K562 (cell line): ENCODE results near the gene ALDH18A1.

Experiments
- IRF2 ChIP-seq: sonication (generic); formaldehyde crosslinking; IDR thresholded peaks from 2 replicates; pipeline ENCODE4 v1.8.1; 2022; ENCODE audit warnings: mild to moderate bottlenecking, missing genetic modification reagents
- RAD21 ChIP-seq, 2 experiments: fragments of 250-450 bp in 1 of 2; fragments of 450-650 bp in 1 of 2; sonication (Bioruptor Pico) in 1 of 2; formaldehyde crosslinking in 1 of 2; IDR thresholded peaks in 1 of 2; conservative IDR thresholded peaks in 1 of 2; 2 replicates each; pipeline versions ENCODE4 v1.4.0 to v1.8.0; 2020 to 2022; ENCODE audit warnings: mild to moderate bottlenecking in 2 of 2, moderate library complexity in 1 of 2
- RNF2 ChIP-seq: sonication (generic); IDR thresholded peaks from 2 replicates; pipeline ENCODE4 v1.6.1; 2016
- TF ChIP-seq, protein P1 (sequence below): fragments of 450-650 bp; IDR thresholded peaks from 2 replicates; pipeline ENCODE4 v1.6.1; 2016; ENCODE audit warnings: low read depth
- TF ChIP-seq, protein P2 (sequence below), 3 experiments: IDR thresholded peaks in 2 of 3; conservative IDR thresholded peaks in 1 of 3; 2 replicates each; pipeline ENCODE4 v1.5.1; 2011 to 2012; ENCODE audit warnings: low read length in 3 of 3, mild to moderate bottlenecking in 3 of 3, control low read depth in 2 of 3, improper control_type of control experiment in 1 of 3, inconsistent platforms in 1 of 3, low read depth in 1 of 3, mixed read lengths in 1 of 3, moderate library complexity in 1 of 3; ENCODE audit not compliant: insufficient read depth in 2 of 3
- TF ChIP-seq, protein P3 (sequence below), 2 experiments: fragments of 450-650 bp in 1 of 2; IDR thresholded peaks; 2 replicates each; pipeline ENCODE4 v1.6.1; 2011 to 2017; ENCODE audit warnings: low read depth in 2 of 2, antibody characterized with exemption in 1 of 2, borderline replicate concordance in 1 of 2, low read length in 1 of 2, mild to moderate bottlenecking in 1 of 2, mixed read lengths in 1 of 2; ENCODE audit not compliant: control insufficient read depth in 1 of 2
- TF ChIP-seq, protein P4 (sequence below): fragments of 250-450 bp; sonication (Bioruptor Pico); IDR thresholded peaks from 2 replicates; pipeline ENCODE4 v1.4.0; 2020; ENCODE audit warnings: mild to moderate bottlenecking
- TF ChIP-seq, protein P5 (sequence below): IDR thresholded peaks from 3 replicates; pipeline ENCODE4 v1.6.1; 2011; ENCODE audit warnings: borderline replicate concordance, mild to moderate bottlenecking; ENCODE audit not compliant: insufficient read length, insufficient read depth

DNA sequence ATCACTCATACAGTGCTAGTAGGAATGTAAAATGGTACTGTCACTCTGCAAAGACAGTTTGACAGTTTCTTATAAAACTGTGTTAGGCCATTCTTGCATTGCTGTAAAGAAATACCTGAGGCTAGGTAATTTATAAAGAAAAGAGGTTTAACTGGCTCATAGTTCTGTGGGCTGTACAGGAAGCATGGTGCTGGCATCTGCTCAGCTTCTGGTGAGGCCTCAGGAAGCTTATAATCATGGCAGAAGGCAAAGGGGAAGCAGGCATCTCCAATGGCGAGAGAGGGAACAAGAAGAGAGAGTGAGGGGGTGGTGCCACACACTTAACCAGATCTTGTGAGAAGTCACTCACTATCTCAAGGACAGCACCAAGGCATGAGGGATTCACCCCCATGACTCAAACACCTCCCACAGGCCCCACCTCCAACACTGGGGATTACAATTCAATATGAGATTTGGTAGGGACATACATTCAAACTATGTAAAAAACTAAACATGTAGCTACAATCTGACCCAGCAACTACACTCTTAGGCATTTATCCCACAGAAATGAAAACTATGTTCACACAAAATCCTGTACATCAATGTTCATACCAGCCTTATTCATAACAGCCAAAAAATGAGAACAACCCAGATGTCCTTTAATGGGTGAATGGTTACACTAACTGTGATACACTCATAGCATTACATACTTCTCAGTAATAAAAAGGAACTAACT is 5.0 kb downstream of the ALDH18A1 start:
- TF ChIP-seq RNF2, result no peak
- TF ChIP-seq, protein P1, sequence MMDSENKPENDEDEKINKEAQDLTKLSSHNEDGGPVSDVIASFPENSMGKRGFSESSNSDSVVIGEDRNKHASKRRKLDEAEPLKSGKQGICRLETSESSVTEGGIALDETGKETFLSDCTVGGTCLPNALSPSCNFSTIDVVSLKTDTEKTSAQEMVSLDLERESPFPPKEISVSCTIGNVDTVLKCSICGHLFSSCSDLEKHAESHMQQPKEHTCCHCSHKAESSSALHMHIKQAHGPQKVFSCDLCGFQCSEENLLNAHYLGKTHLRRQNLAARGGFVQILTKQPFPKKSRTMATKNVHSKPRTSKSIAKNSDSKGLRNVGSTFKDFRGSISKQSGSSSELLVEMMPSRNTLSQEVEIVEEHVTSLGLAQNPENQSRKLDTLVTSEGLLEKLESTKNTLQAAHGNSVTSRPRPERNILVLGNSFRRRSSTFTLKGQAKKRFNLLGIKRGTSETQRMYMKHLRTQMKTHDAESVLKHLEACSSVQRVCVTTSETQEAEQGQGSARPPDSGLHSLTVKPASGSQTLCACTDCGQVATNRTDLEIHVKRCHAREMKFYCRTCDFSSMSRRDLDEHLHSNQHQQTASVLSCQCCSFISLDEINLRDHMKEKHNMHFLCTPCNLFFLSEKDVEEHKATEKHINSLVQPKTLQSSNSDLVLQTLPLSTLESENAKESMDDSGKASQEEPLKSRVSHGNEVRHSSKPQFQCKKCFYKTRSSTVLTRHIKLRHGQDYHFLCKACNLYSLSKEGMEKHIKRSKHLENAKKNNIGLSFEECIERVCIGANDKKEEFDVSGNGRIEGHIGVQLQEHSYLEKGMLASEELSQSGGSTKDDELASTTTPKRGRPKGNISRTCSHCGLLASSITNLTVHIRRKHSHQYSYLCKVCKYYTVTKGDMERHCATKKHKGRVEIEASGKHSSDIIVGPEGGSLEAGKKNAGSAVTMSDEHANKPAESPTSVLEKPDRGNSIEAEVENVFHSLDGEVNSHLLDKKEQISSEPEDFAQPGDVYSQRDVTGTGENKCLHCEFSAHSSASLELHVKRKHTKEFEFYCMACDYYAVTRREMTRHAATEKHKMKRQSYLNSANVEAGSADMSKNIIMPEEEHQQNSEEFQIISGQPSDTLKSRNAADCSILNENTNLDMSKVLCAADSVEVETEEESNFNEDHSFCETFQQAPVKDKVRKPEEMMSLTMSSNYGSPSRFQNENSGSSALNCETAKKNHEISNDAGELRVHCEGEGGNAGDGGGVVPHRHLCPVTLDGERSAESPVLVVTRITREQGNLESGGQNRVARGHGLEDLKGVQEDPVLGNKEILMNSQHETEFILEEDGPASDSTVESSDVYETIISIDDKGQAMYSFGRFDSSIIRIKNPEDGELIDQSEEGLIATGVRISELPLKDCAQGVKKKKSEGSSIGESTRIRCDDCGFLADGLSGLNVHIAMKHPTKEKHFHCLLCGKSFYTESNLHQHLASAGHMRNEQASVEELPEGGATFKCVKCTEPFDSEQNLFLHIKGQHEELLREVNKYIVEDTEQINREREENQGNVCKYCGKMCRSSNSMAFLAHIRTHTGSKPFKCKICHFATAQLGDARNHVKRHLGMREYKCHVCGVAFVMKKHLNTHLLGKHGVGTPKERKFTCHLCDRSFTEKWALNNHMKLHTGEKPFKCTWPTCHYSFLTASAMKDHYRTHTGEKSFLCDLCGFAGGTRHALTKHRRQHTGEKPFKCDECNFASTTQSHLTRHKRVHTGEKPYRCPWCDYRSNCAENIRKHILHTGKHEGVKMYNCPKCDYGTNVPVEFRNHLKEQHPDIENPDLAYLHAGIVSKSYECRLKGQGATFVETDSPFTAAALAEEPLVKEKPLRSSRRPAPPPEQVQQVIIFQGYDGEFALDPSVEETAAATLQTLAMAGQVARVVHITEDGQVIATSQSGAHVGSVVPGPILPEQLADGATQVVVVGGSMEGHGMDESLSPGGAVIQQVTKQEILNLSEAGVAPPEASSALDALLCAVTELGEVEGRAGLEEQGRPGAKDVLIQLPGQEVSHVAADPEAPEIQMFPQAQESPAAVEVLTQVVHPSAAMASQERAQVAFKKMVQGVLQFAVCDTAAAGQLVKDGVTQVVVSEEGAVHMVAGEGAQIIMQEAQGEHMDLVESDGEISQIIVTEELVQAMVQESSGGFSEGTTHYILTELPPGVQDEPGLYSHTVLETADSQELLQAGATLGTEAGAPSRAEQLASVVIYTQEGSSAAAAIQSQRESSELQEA, result no peak
- TF ChIP-seq, protein P2, sequence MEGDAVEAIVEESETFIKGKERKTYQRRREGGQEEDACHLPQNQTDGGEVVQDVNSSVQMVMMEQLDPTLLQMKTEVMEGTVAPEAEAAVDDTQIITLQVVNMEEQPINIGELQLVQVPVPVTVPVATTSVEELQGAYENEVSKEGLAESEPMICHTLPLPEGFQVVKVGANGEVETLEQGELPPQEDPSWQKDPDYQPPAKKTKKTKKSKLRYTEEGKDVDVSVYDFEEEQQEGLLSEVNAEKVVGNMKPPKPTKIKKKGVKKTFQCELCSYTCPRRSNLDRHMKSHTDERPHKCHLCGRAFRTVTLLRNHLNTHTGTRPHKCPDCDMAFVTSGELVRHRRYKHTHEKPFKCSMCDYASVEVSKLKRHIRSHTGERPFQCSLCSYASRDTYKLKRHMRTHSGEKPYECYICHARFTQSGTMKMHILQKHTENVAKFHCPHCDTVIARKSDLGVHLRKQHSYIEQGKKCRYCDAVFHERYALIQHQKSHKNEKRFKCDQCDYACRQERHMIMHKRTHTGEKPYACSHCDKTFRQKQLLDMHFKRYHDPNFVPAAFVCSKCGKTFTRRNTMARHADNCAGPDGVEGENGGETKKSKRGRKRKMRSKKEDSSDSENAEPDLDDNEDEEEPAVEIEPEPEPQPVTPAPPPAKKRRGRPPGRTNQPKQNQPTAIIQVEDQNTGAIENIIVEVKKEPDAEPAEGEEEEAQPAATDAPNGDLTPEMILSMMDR (IDR thresholded peaks at IDR 0.05 in 2 of 3, conservative IDR thresholded peaks at IDR 0.05 in 1 of 3; ENCODE audit: insufficient read depth in 2 of 3, low read depth in 1 of 3, low read length in 3 of 3), result no peak
- TF ChIP-seq IRF2 (CRISPR knock-in tag), result no peak
- TF ChIP-seq, protein P3, sequence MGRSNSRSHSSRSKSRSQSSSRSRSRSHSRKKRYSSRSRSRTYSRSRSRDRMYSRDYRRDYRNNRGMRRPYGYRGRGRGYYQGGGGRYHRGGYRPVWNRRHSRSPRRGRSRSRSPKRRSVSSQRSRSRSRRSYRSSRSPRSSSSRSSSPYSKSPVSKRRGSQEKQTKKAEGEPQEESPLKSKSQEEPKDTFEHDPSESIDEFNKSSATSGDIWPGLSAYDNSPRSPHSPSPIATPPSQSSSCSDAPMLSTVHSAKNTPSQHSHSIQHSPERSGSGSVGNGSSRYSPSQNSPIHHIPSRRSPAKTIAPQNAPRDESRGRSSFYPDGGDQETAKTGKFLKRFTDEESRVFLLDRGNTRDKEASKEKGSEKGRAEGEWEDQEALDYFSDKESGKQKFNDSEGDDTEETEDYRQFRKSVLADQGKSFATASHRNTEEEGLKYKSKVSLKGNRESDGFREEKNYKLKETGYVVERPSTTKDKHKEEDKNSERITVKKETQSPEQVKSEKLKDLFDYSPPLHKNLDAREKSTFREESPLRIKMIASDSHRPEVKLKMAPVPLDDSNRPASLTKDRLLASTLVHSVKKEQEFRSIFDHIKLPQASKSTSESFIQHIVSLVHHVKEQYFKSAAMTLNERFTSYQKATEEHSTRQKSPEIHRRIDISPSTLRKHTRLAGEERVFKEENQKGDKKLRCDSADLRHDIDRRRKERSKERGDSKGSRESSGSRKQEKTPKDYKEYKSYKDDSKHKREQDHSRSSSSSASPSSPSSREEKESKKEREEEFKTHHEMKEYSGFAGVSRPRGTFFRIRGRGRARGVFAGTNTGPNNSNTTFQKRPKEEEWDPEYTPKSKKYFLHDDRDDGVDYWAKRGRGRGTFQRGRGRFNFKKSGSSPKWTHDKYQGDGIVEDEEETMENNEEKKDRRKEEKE (IDR thresholded peaks at IDR 0.05; ENCODE audit: borderline replicate concordance in 1 of 2, control insufficient read depth in 1 of 2, low read depth in 2 of 2, low read length in 1 of 2), result no peak
- TF ChIP-seq, protein P4, sequence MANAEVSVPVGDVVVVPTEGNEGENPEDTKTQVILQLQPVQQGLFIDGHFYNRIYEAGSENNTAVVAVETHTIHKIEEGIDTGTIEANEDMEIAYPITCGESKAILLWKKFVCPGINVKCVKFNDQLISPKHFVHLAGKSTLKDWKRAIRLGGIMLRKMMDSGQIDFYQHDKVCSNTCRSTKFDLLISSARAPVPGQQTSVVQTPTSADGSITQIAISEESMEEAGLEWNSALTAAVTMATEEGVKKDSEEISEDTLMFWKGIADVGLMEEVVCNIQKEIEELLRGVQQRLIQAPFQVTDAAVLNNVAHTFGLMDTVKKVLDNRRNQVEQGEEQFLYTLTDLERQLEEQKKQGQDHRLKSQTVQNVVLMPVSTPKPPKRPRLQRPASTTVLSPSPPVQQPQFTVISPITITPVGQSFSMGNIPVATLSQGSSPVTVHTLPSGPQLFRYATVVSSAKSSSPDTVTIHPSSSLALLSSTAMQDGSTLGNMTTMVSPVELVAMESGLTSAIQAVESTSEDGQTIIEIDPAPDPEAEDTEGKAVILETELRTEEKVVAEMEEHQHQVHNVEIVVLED (CRISPR knock-in tag), result no peak
- TF ChIP-seq RAD21 (CRISPR knock-in tag; conservative IDR thresholded peaks at IDR 0.05 in 1 of 2, IDR thresholded peaks at IDR 0.05 in 1 of 2), result no peak
- TF ChIP-seq, protein P5, sequence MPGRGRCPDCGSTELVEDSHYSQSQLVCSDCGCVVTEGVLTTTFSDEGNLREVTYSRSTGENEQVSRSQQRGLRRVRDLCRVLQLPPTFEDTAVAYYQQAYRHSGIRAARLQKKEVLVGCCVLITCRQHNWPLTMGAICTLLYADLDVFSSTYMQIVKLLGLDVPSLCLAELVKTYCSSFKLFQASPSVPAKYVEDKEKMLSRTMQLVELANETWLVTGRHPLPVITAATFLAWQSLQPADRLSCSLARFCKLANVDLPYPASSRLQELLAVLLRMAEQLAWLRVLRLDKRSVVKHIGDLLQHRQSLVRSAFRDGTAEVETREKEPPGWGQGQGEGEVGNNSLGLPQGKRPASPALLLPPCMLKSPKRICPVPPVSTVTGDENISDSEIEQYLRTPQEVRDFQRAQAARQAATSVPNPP, result no peak
